ENCODE data around the gene PRH1.

The PRH1 gene

GRCh38 chr12:10838461-10838860 is 45.6 kb downstream of the PRH1 start:
- DNase-seq = no peak
